Measurements from ENCODE around the gene TESPA1.

GRCh38 chr12:54975875-54976274, 8.7 kb downstream of the TESPA1 start:
- TF ChIP-seq CTCF (IDR thresholded peaks at IDR 0.05), result no peak
- TF ChIP-seq POLR2A (IDR thresholded peaks at IDR 0.05), result no peak
